AG09319 (cell line): Measurements from ENCODE around the gene PRSS33.

Source experiments
- DNase-seq: peaks from one replicate; pipeline ENCODE4 v3.0.0-alpha.2; 2010; ENCODE audit warnings: low read depth; ENCODE audit errors: extremely low read depth
- TF ChIP-seq, protein P1 (sequence below): IDR thresholded peaks from 2 replicates; pipeline ENCODE4 v1.5.1; 2011; ENCODE audit warnings: low read depth, mild to moderate bottlenecking, inconsistent platforms, low read length, moderate library complexity

PRSS33 gene

DNA sequence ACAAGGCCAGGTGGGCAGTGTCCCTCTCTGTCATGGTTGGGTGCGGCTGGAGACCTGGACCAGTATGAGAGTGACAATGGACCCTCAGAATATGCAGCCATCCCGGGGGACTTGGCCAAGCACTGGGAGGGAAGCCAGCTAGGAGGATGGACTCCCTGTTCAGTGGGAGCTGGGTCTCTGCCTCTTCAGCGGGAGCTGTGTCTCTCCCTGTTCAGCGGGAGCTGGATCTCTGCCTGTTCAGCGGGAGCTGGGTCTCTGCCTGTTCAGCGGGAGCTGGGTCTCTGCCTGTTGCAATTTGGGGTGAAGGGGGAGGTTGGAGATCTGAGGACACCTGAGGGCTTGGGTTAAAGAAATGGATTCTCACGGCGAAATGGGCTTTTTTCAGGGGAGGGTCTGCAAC, 3.8 kb upstream of the PRSS33 start:
- DNase-seq: no peak
- TF ChIP-seq, protein P1, sequence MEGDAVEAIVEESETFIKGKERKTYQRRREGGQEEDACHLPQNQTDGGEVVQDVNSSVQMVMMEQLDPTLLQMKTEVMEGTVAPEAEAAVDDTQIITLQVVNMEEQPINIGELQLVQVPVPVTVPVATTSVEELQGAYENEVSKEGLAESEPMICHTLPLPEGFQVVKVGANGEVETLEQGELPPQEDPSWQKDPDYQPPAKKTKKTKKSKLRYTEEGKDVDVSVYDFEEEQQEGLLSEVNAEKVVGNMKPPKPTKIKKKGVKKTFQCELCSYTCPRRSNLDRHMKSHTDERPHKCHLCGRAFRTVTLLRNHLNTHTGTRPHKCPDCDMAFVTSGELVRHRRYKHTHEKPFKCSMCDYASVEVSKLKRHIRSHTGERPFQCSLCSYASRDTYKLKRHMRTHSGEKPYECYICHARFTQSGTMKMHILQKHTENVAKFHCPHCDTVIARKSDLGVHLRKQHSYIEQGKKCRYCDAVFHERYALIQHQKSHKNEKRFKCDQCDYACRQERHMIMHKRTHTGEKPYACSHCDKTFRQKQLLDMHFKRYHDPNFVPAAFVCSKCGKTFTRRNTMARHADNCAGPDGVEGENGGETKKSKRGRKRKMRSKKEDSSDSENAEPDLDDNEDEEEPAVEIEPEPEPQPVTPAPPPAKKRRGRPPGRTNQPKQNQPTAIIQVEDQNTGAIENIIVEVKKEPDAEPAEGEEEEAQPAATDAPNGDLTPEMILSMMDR: no peak

DNA sequence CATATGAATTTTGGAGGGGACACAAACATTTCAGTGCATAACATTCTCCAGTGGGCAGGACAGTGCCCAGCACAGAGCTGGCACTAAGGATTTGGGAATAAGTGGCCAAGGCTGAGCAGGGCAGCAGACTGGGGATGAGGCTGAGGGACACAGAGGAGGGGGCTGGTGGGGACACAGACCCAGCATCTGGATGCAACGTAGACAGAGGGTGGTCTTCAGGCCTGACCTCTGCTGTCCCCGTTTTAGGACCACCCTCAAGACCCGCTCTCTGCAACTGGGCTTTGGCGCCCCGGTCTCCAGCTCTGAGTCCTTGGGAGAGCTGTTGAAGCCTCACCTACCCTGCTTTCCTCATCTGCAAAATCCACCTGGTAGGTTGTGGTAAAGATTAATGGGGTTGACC, 3.3 kb upstream of the PRSS33 start:
- no peak for DNase-seq
- TF ChIP-seq, protein P1: no peak

DNA sequence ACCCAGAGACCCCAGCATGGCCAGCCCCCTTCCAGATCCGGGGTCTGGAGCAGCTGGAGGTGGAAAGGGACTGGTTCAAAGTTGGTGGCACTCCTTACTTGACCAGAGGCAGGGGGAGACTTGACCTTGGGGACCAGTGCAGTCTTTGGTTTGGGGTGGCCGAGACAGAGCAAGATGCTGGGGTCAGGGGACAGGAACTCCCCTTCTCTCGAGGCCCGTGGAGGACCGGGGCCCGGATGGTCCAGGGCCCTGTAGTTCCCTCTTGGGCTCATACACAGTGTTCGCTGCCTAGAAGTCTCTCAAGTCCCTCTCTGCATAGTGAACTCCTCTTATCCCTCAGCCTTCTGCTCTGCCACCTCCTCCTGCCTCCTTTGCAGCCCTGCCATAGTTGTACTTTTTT, 601 bp upstream of the PRSS33 start:
- no peak for DNase-seq
- TF ChIP-seq, protein P1: no peak

DNA sequence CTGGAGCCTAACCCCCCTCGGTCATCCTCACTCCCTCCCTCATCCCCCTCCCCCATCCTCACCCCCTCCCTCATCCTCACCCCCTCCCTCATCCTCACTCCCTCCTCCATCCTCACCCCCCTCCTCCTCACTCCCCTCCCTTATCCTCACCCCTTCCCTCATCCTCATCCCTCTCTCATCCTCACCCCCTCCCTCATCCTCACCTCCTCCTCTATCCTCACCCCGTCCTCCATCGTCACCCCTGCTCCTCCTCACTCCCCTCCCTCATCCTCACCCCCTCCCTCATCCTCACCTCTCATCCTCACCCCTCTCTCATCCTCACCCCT, 571 bp downstream of the PRSS33 start:
- DNase-seq: no peak
- TF ChIP-seq, protein P1: no peak

DNA sequence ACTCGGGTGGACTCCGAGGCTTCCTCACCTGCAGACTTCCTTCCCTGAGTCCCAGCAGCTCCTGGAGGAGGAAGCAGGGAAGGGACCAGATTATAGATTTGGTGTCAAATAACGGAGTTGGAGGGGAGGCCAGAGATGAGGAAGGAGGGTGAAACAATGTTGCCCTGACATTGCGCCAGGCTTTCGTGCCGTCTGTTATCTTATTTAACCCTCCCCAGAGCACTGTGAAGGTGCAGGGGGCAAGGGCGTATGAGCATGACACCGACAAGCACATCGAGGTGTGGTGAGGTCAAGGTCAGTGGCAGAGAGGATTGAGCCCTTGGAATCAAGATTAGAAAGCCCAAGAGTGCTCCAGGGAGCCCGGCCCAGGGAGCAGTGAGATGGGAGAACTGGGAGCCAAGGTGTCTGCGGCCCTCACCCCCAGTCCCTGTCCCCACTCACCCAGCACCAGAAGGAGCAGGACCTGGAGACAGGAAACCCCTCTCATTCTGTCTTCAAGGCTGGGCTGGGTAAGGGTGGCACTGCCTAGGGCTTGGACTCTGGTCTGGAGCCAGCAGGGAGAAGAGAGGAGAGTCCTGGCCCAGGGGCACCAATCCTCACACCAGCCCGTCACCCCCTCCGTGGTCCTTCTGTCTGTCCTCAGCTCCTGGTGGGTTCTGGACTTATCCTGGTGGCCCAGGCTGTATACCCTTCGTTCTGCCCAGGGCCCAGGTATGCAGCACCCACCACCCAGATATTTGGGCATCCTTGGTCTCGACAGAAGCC, 1.1 kb downstream of the PRSS33 start:
- no peak for DNase-seq
- TF ChIP-seq, protein P1: no peak

DNA sequence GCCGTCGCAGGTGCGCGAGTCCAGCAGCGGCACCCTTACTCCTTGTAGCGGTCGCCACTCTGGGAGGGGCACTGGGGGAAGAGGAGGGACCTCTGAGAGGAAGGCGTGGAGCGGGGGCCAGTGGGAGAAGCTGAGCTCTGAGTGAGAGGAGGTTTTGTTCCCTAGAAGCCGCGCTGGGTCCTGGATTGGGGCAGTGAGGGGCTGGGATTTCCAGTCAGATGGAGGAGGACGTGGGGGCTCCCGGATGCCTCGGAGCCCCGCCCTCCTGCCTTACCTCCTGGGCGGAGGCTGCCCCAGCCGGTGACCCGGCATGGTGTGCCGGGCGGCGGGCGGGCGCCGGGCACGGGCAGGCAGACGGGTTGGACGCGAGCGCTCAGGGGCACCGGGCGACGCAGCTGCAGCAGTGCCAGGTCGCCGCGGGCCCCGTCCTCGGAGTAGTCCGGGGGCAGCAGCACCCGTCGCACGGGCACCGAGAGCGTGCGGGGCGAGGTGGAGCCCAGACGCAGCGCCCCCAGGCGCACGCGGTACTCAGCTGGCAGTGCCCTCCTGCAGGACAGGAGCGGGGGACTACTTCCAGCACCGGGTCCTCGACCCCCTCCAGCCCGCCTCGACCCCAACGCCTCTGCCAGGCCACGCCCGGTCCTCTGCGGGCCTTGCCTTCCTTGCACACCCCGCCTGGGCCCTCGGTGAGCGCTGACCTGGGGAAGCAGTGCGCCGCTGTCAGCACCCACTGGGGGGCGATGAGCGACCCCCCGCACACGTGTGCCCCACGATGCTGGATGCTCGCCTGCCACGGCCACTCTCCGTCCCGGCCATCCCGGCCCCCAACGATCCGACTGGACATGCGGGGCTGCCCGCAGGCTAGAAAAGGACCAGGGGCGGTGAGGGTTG, 2.0 kb downstream of the PRSS33 start:
- no peak for DNase-seq
- TF ChIP-seq, protein P1: no peak; the same call in 1 of the 2 replicates

DNA sequence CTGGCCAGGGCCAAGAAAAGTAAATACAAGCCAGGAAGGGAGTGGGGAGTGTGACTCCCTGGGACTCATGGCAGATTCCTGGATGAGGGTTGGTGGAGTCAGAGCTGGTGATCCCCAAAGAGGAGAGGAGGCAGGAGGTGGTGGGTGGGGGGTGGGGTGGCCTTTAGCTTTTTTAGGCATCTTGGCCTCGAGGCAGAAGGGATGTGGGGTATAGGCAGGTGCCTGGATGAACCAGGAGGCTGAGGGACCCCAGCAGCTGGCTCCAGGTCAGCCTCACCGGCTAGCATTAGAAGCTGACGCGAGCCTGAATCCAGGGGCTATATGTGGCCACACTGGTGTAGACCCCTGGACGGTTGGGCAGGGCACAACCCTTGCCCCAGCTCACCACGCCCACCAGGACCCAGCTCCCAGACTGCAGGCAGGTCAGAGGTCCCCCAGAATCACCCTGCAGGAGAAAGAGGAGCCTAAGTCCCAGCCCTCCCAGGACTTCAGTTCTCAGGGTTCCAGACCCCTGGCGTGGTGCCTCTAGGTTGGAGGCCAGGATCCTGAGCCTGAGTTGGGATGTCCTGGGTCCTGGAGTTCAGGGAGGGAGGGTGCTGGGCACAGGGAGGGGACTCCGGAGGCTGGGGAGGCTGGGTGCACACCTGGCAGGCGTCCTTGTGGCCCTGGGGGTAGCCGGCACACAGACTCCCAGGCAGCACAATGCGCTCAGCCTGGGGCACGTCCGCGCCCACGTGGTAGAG, 2.8 kb downstream of the PRSS33 start:
- DNase-seq: no peak
- TF ChIP-seq, protein P1: no peak
